Stimulated activated CD8-positive, alpha-beta memory T cell treated with anti-CD3 and anti-CD28 coated beads, Interleukin-15, amount 100 ng/mL, for 24 hours (primary cell): ENCODE data around the gene ATP11A.

Experiments
- DNase-seq: peaks from one replicate; pipeline ENCODE4 v3.0.0-alpha.2; 2020; ENCODE audit warnings: low read depth

Gene ATP11A

DNA sequence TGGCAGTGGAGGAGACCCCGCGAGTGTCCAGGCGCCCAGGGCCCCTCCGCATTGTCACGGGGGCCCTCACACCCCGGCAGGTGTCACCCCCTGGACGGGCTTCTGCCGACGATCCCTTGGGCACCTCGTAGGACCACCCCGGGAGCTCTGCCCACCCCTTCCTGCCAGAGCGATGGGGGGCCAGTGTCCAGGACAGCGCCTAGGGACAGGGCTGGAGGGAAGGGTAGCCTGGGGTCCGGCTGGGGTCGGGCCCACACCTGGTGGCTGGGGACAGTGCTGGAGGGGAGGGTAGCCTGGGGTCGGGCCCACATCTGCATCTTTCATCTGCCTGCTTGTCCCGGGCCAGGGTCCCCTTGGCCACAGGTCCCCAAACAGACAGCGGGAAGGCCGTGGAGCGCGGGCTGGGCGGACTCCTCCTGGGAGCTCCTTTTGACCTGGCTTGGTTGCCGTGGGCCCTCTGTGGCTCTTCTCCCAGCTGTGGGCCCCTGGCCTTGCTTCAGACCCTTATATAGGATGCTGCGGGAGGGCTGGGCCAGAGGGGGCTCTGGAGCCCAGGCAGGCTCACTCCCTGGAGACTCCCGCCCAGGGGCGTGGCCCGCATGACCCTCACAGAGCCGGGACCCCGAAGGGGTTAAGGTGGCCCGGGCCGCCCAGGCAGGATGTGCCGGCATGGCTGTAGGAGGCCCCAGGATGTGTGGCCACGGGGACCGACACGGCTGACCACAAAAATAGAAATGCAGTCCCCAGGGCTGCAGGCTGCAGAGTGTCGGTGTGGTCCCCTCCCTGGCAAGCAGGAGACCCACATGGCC, 205.0 kb downstream of the ATP11A start:
- DNase-seq: no peak

DNA sequence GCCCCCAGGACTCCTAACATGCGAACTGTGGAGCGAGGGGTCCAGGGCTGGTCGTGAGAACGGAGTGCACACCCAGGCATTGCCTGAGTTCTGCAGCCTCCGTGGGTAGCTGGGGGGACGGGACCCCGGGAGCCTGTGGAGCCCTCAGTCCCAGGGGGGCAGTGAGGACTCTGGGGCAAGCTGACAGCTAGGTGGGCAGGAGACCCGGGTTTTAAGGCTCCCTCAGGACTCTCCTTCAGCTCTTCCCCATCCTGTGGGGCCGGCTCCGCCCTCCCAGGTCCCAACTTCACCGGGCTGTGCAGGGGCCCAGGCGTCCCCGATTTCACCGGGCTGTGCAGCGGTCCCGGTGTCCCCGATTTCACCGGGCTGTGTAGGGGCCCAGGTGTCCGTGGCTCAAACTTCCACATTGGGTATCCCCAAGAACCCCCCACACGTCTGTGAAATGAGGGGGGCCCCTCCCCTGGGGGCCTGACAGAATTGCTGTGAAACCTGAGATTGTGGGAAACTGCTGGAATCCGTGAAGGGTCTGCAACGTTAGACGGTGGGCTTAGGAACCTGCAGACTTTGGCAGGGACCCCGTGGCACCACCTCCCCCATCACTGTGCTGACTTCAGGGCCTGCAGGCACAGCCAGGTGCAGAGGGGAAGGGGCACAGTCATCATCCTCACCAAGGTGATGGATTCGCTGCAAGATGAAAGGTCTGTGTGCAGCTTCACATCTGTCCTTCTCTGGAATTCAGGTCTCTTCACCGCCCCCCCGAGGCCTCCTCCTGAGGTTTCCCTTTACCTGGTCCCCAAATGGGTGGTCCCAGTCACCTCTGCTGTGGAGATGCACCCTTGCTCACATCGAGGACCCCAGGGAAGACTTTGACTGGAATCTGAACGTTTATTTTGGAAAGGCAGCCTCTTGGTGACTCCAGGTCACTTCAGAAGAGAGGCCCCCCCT, 206.0 kb downstream of the ATP11A start:
- no peak for DNase-seq

DNA sequence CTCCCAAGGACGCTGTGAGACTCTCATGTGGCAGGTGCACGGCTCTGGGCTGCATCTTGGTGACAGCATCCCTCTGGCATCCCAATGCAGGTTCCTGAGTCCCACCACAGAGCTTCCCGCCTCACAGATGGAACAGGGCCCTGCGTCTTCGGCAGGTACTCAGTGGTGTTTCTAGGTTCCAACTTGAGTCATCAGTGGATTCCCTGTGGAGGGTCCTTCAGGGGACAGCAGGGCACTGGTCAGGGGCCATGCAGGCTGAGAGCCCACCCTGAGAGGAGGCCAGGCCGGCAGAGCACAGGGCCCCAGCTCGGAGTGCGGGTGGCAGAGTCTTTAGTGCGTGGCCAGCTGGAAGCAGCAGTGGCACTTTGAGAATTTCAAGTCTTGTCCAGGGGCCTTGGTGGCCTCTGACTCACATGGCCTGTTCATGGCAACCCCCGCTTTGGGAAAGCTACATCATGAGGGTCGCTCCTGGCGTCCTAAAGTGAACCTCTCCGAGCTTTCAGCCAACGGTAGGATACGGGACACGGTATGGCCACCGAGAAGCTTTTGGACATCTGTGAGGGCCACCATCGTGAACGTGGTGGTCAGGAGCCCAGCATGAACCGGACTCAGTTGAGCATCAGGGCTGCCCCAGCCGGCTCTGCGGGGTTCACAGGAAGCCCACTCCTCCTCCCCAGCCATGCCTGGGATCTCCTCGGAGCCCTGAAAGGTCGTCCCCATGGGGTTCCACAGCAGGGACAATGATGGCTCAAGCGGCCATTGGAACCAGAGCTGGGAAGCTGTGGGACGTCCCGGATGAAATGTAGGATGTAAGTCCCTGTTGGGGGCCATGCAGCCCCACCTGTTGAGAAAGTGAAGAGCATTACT, 207.1 kb downstream of the ATP11A start:
- DNase-seq: no peak

DNA sequence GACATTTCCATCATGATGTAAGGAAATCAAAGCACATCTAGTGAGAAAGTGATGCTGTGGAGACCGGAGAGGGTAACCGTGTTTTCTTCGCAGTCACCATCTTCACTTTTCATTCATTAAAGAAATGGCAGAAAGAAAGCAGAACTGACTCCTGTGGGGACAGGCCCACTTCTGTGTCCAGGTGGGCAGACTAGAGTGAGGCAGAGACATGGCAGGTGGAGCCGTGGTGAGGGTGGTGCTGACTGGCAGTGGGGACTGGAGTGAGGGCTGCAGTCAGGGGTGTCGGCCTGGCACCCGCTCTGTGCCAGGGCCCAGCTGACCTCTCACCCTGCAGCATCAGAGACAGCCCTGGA, 207.7 kb downstream of the ATP11A start:
- DNase-seq: no peak

DNA sequence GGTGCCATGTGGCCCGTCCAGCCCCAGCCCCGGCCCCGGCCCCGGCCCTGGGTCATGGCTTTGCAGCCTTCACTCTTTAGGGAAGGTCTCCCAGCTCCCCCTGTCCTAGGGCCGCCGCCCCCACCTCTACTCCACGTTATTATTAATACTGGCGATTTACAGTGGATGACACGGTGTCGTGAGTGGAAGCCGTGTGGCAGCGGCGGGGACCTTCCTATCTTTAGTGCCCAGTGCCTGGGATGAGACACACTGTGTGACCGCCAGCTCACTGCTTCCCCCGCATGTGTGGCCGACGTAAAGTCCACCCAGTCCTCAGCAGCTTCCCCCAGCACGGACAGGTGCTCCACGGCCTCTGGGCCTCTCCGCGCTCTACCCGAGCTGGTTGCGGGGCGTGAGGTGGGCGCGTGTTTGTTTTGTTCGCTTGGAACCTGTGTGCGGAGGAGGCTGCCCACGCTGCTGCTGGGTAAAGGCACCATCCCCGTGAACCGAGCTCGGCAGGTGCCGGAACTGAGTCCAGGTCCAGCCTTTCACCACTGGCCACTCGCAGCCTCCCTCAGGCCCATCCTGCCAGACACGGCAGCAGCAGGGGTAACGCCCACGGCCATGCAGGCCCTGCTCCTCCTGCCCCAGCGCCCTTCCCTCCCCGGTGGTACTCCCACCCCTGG, 208.2 kb downstream of the ATP11A start:
- DNase-seq: no peak

DNA sequence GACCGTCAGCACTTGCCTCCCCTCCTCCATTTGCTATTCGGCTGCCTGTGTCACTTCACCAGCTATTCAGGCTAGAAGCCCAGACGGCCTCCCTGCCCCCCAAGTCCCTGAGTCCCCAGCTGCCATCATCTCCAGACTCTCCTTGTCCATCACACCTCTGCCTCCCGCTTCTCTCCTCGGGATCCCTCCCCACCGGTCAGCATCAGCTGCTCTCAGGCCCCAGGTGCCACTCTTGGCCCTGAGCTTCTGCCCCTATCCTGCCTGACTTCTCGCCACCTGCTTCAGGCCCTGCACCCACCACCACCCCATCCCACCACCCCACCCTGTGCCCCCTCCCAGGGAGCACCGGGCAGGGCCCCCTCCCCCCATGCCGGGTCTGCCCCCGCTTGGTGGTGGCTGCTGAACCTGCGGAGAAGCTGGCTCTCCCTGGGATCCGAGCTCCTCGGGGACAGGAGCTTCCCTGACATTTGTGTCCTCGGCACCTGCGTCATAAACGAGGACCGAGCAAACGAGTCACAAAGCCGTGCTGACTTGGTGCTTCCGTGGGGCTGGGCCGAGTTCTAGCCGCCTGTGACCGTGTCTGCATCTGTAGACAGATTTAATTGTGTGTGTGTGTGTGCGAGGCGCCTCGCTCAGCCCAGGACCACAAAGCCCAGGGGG, 208.9 kb downstream of the ATP11A start:
- DNase-seq: no peak

DNA sequence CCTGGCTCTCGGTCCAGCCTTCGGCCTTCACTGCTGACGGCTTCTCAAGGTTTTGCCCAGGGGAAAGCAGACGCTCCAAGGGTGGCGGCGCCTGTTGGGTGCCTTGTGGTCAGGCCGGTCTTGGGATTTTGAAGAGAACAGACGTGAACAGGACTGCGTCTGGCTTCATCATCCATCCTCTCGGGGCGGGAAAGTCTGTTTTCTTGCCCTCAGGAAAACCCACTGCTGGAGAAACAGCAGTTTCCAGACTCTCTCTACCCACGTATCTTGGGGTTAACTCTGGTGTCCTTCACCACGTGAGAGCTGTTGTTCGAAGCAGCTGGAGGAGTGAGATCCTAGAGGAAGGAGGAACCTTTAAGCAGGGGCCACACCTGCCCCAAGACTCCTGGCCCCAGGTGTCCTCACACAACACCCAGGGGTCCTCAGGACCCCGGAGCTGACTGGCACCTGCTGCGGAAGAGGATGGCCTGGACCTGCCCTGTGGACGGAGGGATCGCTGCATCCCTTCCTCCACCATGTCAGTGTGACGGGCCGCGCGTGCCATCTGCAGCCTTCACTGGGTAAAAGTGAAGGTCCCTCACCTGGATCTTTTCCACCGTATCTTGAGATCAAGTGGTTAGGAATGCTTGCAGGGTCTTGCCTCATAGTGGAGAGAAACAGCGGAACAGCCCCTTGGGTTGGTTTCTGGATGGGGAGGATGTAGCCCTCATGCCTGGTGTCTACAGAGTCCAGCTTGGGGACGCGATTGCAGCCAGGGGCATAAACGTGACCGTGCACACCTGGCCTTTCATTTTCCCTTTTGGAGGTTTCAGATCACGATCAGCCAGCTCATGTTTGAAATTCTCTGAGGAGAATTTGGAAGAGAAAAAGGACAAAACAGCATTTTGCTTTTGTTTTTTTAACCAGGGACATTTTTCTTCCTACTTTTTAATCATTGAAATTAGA, 209.7 kb downstream of the ATP11A start:
- no peak for DNase-seq

DNA sequence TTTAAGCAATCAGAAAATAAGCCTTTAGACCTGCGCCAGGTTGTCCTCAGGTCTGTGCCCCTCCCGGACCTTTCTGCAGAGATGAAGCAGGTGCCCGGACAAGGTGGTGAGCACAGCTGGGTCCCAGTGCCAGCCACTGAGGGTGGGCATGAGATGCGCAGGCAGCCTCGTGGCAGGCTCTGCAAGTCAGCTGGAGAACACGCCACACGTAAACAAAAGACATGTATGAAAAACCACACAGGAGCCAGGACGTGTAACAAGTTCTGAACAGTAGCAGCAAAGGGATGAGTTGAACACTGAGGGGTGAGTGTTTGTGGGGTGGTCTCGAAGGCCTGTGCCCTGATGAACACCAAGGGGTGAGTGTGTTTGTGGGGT, 210.4 kb downstream of the ATP11A start:
- DNase-seq: no peak

DNA sequence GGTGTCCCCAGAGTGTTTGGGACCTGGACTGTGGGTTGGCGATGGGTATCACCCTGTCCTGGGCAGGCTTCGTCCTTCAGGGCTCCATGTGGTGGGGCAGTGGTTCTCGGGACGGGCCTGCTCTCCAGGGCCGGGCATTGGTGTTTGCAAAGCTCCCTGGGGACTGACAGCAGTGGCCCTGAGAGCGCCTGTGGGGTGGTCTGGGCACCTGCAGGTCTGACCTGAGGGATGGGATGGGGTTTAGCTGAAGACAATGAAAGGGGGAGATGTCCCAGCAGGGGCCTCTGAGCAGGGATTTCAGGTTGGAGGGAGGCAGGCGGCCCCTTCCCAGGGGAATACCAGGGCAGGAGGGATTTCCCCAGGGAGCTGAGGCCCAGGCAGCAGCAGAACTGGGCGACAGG, 210.9 kb downstream of the ATP11A start:
- DNase-seq: no peak

DNA sequence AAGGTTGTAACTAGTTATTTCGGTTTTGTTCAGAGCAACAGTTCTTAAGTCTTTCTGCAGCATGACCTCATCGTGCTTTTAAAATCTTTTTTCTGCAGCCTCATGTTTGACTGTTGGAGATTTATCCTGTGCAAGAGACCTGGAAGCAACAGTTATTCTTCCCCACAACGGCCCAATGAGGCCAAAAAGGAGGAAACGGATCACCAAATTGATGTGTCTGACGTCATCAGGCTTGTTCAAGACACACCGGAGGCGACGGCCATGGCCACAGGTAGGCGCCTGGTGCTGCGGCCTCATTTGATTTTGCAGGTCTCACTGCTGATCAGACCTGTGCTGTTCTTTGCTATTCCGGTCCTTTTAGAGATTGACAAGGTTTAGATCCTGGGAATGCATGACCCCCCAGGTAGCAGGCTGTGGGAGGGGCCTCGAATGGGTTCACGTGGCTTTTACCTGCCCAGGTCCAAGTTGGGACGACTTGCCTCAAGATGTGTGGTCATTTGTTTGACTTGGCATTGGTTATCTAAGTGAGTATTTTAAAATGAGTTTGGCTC, 212.3 kb downstream of the ATP11A start:
- no peak for DNase-seq

DNA sequence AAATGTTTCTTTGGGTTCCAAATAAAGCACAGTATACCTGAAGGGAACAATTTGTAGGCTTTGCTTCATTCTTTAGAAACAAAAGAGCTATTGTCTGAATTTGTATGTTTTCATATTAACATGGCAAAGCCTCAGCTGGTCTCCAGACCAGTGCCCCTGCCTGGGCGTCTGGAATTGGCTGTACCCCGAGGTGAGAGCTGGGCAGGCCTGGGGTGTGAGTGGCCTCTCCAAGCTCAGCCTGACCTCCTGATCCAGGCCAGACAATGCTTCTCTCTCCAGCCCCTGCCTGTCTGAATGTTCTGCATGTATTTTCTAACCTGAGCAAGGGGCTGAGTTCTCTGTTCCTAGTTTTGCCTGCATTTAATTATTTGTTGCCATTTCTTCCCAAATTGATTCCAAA, 212.8 kb downstream of the ATP11A start:
- no peak for DNase-seq

DNA sequence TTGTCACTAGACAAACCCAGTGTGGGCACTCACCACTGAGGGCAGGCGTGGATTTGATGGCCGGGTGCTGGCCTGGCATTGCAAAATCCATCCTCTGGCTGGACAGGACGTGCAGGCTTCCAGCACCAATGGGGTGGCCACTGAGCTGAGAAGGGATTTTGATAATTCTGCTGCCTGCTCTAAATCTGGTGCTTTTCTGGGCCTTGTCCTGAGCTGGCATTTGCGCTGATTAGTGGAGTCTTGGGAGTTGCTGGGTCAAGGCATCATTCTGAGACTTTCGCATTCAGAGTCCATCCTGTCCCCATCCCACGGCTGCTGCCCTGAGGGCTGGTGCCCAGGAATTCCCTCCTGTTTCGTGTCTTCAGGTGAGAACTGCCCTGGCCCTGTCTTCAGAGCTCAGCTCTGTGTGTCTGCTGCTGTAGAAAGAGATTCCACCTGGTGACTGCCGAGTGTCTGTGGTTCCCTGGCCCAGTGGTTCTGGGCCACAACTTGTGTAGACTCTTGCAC, 213.3 kb downstream of the ATP11A start:
- no peak for DNase-seq

DNA sequence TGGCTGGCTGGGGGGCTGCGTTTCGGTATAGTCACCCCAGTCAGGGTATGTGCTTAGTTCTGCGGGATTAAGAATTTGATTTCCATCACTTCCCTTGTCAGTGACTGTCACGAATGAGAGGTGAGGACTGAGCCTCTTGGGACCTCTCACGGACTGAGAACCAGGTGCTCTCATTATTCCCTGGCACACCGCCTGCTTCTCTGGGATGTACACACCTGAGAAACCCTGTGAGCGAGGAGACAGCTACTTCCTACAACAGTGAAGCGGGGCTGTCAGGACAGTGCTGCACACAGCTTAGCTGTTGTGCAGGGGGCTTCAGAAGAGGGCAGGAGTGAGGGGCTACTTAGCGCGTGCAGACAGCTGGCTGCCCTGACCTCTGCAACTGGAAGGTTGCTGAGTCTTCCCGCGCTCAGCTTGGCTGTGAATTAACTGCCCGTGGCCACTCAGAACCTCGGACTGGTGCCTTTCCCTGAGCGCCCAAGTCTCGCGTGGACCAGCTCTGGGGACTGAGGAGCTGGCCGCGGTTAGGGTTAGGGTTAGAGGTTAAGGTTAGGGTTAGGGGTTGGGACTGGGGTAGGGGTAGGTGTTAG, 213.9 kb downstream of the ATP11A start:
- DNase-seq: no peak

DNA sequence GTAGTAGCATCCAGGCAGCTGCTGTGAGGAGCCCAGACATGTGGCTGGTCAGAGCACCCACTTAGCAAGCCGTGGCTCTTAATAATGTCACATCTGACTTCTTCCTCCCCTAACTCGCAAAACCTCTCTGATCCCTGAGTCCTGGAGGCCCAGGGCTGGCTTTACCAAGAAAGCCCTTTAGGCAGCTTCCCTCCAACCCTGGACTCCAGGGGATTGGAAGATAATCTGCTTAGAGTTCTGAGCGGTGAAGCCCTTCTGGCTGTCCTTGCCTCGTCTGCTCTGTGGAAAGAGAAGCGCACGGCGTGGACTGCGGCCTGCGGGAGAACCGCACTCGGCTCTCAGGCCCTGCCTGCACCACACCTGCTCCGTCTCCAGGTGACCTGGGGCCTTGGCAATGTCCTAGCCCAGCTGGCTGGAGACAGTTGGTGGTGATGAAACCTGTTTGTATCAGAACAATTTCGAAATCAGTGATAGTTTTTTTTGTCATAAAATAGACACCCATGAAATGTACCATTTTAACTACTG, 214.7 kb downstream of the ATP11A start:
- no peak for DNase-seq

DNA sequence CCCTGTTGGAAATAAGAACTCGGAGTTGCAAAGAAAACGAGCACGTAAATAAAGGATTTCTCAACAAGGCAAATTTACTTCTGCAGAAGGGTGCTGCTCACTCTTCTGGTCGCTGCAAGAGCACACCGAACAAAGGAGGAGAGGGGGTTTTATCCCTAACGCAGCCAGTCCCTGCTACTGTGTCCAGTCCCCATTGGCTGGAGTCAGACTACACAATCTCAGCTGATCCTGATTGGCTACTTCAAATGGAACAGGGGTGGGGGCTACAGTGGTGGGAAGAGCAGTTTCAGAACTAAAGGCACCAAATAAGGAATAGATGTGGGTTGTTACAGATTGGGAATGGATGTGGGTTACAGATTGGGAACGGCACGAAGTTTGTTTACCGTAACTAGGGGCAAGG, 215.2 kb downstream of the ATP11A start:
- DNase-seq: no peak

DNA sequence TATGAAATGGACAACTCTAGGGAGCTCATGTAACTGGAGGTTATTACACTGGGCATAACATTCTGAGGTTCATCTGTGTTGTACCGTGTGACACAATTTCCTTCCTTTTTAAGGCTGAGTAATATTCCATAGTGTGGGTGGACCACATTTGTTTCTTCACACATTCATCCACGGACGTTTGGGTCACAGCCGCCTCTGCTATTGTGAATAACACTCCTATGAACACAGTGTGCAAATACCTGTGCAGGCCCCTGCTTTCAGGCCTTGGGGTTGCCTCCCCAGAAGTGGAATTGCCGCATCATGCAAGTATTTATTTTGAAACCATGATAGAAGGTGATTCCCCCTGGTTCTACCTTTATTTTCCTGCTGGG, 215.8 kb downstream of the ATP11A start:
- no peak for DNase-seq

DNA sequence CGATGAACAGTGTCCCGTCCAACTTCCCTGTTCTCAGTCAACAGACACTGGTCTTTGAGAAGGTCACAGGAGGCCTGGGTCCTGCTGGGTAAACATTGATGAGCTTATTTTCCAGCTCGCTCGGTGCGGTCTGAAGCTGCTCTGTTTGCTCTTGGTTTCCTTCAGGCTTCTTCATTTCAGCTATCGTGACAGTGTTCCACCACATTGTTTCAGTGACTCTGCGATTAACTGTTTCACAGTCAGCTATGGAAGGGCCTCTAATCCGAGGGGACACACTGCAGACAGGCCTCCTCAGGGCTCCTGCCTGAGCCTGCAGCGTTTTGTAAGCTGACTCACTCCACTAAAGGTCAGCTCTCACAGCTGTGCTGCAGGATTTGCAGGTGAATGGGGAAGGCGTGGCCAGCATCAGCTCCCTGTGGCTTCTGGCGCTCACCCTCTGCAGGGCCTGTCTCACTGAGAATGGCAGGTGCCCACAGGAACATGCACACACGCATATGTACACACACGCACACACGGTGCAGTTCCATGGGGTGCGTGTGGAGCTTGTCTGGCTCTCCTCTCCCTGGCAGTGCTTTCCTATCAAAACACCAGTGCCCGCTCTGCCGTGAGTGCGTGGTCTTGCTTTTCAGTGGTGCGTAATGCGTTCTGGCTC, 216.3 kb downstream of the ATP11A start:
- no peak for DNase-seq

DNA sequence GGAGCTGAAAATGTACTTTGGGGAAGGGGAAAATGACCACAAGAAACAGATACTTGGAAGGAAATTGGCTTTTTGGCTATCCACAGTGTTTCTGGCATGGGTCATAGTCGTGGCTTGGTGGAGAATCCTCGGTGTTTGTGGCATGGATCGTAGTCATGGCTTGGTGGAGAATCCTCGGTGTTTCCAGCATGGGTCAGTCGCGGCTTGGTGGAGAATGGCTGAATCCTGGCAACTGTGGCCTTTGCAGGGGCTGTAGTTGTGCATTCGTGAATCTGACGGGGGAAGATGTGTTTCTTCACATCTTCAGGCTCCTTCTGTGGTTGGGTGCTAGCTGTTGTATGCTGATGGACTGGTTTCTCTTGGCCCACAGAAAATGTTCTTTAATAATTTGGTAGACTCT, 217.4 kb downstream of the ATP11A start:
- no peak for DNase-seq
